HG03280 (cell line): ENCODE results near the gene USF1.
"Not testable (repeated sequence)": the region's sequence is repeated elsewhere in the genome, so short reads cannot be mapped to it uniquely, and the experiment has no call there.

Experiments
- ATAC-seq: cut with Tn5 transposase; IDR thresholded peaks from one replicate; pipeline ENCODE4 v1.9.1; 2021; ENCODE audit warnings: mild to moderate bottlenecking, moderate library complexity; ENCODE audit not compliant: unreplicated experiment

Gene USF1

DNA sequence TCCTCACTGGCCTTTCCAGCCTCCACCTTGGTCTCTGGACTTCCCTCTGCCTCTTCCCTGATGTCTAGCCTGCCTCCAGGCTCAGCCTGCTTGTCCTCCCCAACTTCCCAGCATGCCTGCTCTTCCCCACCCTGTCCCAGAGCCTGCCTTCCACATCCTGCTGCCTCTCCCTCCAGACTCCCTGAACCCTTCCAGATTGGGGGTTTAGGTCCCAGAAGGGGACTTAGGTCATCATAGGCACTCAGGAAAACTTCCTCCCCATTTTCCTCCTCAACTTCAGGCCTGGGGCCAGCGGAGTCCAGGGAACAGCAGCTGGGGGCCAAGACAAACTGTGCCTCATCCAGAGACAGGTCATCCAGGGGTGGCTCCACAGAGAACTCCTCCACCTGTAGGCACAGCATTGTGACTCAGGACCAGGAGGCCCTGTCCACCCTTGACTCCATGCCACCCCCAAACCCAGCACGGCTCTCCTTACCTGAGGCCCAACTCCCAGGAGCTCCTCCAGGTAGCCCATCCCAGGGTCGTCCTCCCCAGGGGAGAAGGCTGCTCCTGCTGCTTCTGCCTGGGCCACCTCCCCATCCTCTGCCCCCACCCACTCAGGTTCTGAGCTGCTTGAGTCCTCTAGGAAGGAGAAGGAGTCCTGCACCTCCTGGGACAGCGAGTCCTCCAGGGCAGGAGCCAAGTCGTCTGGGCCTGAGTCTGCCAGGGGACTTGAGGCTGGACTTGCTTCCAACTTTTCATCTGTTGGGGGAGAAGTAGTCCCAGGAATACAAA, 3.4 kb upstream of the USF1 start:
- no peak for ATAC-seq

DNA sequence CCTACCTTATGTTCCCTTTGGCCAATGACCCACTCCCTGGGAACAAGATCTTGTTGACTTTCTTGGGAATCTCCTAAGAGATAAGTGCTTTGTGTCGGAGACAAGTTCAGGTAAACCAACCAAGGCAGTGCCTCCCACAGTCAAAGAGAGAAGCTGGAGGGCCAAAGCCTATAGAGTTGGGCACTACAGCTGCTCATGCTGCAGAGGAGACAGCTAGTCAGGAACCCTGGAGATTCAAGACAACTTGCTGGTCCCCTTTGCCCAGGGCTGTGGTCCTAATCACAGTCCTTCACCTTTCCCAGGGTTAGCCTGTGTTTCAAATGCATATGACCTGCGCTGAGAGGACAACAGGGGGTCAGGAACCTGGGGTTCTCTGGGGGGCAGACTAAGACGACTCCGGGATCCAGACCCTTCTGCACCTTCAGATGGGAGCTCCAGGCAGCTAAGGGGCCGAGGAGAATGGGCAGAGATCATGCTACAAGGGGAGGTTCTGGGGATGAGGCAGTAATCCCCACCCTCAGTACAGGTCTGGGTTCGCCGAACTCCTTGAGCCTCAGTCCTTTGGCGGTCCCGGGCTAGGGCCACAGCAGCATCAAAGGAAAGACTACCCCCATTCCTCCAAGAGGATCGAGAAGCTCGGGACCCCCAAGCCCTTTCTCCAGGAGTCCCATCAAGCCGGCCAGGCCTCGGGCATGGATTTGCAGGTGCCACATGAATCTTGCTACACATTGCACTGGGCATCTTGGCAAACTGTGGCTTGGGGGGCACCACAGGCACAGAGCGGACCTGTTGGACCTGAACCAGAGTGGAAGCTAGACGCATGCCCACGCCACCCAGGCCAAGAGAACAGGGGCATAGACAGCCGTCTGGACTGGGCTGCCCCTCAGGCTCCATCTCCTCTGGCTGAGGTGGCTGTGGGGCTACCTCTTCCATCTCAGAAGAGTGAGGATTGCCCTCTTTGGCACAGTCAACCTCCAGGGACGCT, 2.0 kb upstream of the USF1 start:
- no peak for ATAC-seq

DNA sequence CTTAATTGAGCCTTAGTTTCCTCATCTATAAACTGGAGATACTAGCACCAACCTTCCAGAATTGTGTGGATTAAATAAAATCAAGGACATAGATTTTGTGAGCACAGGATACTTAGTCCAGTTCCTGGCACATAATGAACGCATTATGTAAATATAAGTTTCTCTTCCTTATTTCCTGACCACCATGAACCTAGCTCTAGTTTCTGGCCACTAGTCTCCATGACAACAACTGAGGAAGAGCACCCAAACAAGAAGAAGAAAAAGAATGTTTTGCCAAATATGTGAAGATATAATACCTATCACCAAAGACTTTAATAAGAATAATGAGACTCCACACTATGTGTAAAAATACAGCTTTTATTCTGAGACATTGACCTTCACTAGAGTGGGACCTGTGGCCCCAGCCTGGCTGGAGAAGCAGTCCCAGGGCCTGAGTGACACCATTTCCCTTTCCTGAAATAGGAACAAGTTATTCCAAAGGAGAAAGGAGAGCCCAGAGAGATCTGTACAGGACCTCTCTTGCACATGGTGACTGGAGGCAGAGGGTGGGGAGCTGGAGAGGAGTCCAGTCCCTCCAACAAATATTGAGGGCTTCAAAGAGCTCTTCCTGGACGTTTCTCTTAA, 940 bp upstream of the USF1 start:
- peak; percentile 50 for ATAC-seq

DNA sequence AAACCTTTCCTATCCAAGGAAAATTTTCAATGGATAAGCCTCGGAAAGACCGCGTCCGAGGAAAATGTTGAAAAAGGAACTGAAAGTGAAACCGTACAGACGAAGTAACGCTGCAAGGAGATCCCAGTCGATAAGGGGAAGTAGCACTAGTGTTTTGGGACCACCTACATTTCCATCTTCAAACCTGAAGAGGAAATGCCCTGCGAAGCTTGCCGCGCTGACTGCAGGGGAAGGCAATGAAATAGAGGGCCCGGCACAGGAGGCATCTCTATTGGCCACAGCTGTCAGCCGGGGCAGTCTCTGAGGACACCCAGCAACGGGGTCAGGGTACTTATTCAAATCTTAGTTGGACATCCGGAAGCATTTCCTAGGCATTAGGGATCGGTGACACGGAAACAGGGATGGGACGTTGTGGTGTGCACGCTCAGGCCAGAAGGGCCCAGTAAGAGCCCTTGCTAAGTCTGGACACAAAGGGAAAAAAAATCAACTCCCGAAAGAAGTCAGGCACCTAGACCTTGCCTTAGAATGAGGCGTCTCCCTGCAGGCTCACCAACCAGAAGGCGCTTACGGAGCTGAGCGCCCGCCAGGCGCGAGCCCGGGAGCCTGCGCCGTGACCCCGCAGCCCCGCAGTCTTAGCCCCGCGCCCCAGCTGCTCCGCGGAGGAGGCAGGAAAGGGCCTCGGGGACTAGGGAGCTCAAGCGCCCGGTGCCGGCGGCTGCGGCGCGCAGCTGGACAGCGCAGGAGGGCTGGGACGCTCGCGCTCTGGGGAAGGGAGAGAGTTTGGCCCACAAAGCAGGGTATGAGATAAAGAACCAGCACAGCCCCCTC, 655 bp downstream of the USF1 start:
- ATAC-seq: peak; percentile 34

DNA sequence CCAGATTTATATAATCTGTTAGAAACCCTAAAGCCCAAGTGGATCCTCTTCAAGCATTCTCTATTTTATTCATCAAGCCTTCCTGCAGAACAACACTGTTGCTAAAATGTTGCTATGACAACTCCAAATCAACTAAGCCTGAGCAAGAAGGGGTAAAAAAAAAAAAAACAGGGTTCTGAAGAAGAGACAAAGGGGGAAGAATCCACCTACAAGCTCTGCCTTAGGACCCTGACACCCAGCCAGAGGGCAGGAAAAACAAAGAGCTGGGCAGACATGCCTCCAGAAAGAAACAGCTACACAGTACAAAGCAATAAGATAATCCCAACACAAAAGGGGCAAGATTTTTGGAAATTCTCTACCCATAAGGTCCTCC, 1.3 kb downstream of the USF1 start:
- no peak for ATAC-seq

DNA sequence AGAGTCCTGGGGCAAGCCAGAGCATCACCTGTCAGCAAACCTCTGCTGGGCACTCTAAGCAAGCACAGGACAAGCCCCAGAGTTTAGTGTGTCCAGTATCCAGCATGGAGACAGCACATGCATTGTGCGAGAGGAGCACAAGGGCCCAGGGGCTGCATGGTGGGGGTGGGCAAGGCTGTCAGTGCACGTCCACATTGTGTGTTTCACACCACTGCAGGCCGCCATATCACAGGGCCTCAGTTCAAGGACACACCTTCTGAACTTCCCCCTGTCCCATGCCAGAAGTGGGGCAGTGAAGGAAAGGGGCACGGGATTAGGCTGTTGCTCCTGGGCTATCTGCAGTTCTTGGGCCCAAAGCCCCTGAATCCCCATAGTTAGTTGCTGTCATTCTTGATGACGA, 6.2 kb downstream of the USF1 start:
- no peak for ATAC-seq

DNA sequence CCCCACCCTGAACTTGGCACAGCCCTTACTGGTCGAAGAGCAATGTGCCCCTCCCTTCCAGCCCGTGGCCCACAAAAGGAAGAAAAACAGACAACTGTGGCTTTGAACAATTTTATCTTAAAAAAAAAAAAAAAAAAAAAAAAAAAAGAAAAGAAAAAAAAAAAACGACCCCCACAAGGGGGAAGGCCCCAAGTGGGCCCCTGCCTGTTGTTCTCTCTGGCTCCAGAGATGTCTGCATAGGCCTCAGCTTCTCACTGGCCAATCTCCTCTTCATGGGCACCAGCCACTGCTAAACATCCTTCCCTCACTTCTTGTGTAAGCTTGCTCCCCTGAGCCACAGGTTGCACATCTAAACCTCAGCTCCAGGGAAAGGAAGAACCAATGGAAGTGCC, 6.6 kb downstream of the USF1 start:
- ATAC-seq: no peak

DNA sequence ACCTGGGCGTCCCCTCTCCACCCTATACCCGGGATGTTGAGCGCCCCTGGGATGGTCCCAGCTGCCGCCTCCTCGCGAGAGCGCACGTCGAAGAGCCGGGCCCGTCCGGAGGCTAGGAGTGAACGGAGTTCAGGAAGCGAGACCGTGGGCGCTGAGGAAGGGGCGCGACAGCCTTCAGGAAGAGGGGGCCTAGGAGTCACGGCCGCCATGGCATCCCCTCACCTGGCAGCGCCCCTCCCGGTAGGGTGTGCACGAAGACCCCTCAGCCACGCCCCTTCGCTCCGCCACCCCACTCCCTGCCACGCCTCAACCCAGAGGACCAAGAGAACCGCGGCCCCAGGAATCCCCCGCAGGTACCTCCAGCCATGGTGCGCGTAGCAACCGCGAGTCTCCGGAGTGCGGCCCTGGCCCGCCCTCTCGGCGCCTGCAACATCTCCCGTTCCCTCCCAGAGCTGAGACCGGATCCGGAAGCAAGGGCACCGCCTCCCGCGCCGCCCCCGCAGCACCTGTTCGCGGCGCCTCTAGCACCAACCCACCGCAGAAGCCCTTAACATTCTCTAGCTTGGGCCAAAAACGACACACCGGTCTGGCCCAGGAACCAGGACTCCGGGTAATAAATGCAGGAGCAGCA, 7.1 kb downstream of the USF1 start, which contains the start of gene TSTD1:
Gene TSTD1, minus strand, starts transcription at position 442 of the 631 bp plus-strand sequence. Its CDS starts 75 bp downstream, at position 367.
- peak; percentile 90 for ATAC-seq

DNA sequence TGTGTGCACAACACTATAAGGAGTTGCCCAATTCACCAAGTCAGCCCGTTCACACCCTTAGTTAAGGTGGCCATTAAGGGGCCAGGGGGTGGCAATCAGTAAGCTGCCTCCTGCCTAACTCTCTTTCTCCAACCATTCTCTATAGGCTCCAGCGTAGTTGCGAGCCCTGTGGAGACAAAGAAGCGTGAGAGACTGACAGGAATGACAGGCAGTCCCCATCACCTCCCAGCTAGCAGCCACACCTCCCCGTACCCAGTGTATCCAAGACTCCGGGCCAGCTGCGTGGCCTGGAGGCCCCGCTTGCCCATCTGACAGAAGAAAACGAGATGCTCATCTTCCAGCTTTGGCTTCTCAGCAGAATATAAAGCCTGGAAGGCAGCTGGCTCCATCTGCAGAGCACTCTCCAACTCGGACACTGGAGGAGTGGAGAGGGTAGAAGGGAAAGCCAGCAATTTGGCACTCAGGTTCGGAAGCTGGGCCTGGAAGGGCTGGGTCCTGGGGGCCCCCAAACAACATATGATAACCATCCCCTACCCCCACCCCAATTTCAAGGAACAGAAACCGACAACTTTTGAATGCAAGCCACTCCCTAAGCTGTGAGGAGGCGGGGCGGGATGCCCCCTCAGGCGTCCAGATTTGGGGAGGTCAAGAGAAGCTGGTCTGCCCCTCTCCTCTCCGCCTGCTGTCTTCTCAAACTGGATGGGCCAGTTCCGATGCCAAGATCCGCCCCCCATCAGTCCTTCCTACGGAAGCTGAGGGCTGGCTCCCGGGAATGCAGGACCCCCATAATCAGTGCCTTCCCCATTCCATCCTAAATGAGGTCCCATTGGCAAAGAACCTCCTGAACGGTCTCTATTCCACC, 7.9 kb downstream of the USF1 start:
- ATAC-seq: no peak

DNA sequence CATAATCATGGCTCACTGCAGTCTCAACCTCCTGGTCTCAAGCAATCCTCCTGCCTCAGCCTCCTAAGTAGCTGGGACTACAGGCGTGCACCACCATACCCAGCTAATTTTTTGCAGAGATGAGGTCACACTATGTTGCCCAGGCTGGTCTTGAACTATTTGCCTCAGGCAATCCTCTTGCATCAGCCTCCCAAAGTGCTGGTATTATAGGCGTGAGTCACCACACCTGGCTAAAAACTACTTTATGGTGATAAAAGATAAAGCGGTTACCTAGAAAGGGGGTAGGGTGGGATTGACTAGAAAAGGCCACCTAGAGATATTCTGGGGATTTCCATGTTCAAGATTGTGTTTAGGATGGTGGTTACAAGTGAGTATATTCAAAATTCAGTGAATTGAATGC, 12.0 kb downstream of the USF1 start:
- ATAC-seq: no peak

DNA sequence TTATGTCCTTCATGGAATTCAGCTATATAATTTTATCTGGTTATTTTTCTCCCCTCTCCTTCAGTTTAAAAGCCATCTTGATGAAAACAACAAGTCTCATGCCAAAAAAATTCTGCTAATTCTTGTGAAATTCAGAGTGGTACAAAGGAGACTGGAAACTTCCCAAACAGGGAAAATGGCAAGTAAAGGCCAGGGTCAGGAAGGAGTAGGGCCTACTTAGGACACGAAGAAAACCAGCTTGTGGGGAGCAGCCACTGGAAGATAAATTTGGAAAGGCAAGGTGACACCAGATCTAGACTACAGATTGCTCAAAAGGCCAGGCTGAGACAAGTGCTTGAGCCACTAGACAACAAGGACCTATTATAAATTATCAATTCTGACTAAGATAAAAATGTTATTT, 13.4 kb downstream of the USF1 start:
- ATAC-seq: no peak

DNA sequence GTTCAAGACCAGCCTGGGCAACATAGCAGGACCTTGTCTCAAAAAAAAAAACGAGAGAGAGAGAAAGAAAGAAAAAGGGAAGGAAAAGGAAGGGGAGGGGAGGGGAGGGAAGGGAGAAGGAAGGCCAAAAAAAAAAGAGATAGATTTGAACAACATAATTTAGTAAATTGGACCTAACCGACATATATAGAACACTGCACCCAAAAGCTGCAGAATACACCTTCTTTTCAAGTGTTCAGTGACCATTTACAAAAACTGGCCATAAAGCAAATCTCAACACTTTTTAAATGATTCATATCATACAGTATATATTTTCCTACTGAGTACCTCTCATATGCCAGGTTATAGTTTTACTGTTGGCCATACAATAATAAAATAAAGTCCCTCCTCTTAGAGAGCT, 13.9 kb downstream of the USF1 start:
- ATAC-seq: no peak

DNA sequence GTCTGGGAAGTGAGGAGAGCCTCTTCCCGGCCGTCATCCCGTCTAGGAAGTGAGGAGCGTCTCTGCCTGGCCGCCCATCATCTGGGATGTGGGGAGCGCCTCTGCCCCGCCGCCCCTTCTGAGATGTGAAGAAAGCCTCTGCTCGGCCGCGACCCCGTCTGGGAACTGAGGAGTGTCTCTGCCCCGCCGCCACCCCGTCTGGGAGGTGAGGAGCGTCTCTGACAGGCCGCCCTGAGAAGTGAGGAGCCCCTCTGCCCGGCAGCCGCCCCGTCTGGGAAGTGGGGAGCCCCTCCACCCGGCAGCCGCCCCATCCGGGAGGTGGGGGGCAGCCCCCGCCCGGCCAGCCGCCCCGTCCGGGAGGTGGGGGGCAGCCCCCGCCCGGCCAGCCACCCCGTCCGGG, 16.3 kb downstream of the USF1 start:
- ATAC-seq: not testable (repeated sequence)

DNA sequence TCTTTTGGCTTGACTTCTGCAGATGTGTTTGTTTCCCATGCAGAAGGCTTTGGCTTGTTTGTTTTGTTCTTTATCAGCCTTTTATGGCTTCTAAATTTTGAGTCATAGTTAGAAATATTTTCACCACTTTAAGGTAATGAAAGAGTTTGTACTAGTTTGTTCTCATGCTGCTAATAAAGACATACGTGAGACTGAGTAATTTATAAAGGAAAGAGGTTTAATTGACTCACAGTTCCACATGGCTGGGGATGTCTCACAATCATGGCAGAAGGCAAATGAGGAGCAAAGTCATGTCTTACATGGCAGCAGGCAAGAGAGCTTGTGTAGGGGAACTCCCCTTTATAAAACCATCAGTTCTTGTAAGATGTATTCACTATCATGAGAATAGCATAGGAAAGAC, 18.8 kb downstream of the USF1 start:
- not testable (repeated sequence) for ATAC-seq

DNA sequence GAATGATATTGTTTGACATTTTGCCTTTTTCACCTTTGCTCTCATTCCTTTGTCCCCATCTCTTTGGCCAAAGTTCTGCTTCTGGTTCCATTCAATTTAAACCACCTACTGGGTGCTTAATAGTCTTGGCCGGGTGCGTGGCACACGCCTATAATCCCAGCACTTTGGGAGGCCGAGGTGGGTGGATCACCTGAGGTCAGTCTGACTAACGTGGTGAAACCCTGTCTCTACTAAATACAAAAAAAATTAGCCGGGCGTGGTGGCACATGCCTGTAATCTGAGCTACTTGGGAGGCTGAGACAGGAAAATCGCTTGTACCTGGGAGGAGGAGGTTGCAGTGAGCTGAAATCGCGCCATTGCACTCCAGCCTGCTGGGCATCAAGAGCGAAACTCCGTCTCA, 23.3 kb downstream of the USF1 start:
- ATAC-seq: not testable (repeated sequence)

DNA sequence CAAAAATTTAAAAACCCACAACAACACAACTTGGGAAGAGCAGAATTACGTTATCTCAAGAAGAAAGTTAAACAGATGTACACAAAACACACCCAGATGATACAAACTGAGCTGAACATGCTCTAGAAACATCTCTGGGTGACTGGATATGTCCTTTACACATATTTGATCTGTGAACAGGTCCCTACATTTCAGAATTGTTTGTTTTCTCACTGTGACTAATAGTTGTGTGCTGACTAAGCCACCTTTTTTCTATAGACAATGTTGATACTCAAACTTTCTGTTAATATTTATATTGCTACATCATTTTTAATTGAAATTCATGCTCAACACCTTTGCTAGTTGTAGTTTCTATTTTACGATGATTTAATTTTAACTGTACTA, 23.8 kb downstream of the USF1 start:
- no peak for ATAC-seq

DNA sequence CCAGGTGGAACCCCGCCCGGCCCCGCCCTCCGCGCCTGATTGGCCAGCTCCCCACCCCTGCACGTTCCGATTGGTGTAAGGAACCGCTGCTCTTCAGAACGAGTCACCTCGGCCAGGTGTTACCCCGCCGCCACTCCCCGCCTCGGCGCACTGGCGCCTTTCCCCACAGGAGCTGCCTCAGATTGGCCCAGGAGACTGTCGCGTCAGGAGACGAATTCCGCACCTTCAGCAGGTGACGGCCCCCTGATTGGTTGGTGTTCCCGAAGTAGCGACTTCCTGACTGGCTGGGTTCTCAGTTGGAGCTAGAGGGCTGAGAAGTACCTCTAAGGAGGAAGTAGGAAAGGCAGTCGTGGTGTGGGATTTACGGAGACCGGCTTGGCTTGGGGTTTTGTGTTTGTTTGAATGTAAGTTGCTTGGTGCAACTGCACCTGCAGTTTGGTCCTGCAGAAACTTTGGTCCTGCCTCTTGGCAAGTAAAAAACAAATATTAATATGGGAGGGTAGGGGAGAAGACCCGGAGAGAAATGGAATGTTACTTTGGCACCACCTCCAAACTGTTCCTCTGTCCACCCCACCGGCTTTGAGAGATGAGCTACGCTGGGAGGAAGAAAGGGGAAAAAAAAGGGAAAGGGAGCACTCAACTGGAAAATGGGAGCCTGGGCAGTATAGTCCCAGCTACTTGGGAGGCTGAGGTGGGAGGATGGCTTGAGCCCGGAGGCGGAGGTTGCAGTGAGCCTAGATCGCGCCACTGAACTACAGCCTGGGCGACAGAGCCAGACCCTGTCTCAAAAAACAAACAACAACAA, 24.4 kb downstream of the USF1 start:
- peak; percentile 87 for ATAC-seq

DNA sequence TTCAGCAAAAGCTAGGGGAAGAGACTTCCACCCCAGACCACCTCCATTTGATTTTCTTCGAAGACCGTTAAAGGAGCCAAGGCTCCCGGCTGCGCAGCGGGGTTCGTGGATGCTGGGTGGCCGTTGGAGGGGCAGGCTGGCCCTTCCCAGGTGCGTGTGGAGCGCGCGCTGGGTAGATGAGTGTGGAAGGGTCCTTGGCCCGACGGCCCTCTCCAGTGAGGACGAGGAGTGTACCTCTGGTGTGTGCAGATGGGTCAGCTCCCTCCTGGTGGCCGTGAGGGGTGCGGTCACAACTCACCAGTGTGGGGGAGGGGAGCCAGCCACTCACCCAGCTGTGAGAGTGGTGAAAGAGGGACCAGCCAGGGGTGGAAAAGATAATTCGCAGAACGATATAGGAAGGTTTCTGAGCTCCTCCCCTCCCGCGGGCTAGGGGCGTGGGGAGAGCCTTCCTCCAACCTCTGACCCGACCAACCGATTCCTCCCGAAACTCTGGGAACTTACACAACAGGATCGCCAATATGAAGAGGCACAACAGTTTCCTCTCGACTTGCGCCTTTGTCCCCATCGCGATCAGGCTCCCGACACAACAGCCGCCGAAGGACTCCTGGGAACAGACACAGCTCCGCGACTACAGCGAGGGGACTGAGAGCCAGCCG, 25.1 kb downstream of the USF1 start, which contains the start of gene F11R:
Gene F11R, minus strand, starts transcription at position 644 of the 656 bp plus-strand sequence. Its CDS starts 79 bp downstream, at position 565.
- peak; percentile 32 for ATAC-seq
